GM21390 (cell line): ENCODE measurements around the gene ACTL6A.
"Not testable (repeated sequence)": the region's sequence is repeated elsewhere in the genome, so short reads cannot be mapped to it uniquely, and the experiment has no call there.

Source experiments
- ATAC-seq: cut with Tn5 transposase; IDR thresholded peaks from one replicate; pipeline ENCODE4 v1.9.1; 2021; ENCODE audit not compliant: unreplicated experiment

ACTL6A gene

DNA sequence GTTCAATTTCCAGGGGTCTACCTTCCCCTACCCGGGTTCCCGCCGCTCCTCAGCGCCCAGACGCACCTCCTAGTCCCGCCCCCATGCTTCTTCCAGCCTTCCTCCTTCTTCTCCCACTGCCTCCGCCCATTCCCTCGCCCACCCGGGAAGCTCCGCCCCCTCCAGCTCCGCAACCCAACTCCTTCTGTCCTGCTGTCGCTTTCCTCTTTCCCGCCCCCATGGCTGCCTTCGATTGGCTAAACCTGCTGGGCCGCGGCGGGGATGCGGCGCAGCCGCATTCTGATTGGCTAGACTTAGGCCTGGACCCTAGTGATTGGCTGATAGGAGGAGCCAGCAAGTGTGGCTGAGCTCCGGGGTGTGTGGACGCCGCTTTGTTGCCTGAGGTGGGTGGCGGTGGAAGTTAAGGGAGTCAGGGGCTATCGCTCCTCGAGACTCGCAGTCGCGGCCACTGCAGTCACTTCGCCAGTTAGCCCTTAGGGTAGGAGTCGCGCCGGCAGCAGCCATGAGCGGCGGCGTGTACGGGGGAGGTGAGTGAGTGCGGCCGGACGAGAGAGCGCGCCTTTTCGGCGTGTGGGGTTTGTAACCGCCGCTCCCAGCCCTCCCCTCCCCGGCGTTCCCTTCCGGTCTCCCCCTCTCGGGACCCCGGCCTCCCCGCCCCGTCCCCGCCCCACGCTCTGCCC is at the start of gene ACTL6A:
Gene ACTL6A (plus strand): TSS at position 336 of the 680 bp plus-strand sequence. CDS start 167 bp downstream, at position 503.
- ATAC-seq: peak; percentile 96

DNA sequence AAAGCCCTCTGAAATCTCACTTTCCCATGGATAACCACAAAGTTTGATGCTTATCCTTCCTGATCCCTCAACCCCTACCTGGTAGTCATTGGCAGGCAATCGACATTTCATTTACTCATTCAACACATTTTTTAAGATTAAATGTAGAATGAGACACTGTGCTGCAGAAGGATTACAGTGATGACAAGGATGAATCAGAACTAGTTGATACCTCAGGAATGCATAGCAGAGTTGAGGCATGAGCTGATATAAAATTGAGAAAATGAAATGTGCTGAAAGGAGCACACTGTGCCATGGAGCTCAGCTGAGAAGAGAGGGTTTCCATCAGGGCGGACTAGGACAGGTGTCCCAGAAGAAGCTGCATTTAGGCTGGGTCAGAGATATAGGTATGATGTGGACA is 48.9 kb upstream of the ACTL6A start:
- no peak for ATAC-seq

GRCh38 chr3:179516461-179517251 is 46.1 kb upstream of the ACTL6A start:
- ATAC-seq: not testable (repeated sequence)

- no peak for ATAC-seq
Observed at GRCh38 chr3:179526482-179526881, 36.2 kb upstream of the ACTL6A start.

GRCh38 chr3:179526989-179527391 is 35.7 kb upstream of the ACTL6A start:
- no peak for ATAC-seq

GRCh38 chr3:179528772-179529171 is 34.0 kb upstream of the ACTL6A start:
- no peak for ATAC-seq

DNA sequence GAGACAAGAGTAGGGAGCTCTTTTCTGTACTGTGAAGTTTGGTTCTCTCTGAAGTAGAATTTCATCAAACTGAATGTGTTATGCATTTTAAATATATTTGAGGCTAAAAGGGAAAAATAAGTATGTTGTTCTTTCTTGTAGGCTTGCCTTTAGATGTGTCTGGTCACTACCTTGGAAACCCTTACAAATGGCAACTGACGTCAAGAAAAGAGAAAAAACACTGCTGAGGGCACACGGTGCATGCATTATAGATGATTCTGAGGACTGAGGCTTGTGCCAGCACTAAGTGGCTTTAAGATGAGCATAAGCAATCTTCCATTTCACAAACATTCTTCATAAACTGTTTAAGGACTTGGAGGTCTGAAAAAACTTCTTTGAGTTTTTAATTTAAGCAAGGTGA is 31.1 kb upstream of the ACTL6A start:
- no peak for ATAC-seq

GRCh38 chr3:179533274-179533673 is 29.5 kb upstream of the ACTL6A start:
- no peak for ATAC-seq

DNA sequence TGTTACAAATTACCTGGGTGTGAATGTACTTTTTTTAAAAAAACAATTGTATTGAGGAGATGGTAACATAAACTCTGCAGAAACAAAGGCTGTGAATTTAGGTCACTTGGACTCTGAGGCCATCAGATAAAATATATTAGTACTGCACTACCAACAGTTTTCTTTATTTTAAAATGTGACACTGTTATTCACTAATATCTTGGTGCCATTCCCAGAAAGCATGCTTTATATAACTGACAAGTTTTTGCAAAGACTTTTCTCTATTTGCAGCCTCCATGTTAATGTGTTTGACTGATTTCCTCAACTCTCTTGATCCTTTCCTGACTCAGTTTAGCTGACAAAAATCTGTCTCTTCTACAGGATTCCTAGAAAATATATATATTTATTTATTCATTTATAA is 26.5 kb upstream of the ACTL6A start:
- ATAC-seq: no peak

- no peak for ATAC-seq
Observed at GRCh38 chr3:179541094-179541493, 21.6 kb upstream of the ACTL6A start.

- ATAC-seq: no peak
Observed at GRCh38 chr3:179541596-179541995, 21.1 kb upstream of the ACTL6A start.

GRCh38 chr3:179542375-179542774 is 20.4 kb upstream of the ACTL6A start:
- ATAC-seq: no peak

DNA sequence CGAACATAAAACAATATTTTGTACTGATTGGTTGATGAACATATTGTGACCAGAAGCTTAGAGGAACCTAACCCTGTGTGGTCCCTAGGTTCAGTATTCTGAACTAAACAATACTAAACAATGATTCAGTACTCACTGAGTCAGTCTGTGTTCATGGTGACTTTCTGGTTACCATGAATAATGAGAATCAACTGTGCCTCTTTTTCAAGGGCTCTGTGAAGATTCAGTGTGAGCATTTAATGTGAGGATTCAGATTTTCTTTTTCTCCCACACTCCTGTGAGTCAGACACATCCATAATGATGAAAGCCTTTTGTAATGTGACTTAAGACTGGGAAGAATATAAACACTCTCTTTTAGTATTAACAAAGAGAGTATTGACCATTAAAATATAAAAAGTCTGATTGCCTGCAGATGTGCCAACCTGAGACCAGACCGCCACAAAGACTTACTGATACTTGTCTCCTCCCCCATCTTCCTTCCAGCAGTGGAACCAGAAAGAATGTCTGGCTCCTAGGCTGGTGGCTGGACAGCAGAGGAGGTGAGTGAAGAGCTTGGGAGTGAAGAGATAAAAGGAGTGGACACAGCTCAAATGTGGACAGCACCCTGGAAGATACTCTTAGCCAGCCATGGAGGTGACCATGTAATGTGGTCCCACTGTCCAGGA is 17.6 kb upstream of the ACTL6A start:
- no peak for ATAC-seq

DNA sequence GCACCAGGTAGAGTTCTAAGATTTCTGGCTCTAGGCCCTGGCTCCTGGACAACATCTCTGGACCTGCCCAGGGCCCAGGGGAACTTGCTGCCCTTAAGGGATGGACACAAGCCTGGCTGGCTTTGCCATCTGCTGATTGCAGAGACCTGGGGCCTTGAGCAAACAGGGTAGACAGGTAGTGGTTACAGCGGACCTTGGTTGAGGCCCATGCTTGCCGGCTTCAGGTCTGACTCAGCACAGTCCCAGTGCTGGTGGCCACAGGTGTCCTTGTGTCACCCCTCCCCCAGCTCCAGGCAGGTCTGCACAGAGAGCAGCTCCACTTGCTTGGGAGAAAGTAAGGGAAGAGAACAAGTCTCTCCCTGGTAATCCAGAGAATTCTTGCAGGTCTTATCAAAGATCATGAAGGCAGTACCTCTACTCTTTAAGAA is 15.9 kb upstream of the ACTL6A start:
- no peak for ATAC-seq

GRCh38 chr3:179551349-179552105 is 11.2 kb upstream of the ACTL6A start:
- ATAC-seq: no peak

DNA sequence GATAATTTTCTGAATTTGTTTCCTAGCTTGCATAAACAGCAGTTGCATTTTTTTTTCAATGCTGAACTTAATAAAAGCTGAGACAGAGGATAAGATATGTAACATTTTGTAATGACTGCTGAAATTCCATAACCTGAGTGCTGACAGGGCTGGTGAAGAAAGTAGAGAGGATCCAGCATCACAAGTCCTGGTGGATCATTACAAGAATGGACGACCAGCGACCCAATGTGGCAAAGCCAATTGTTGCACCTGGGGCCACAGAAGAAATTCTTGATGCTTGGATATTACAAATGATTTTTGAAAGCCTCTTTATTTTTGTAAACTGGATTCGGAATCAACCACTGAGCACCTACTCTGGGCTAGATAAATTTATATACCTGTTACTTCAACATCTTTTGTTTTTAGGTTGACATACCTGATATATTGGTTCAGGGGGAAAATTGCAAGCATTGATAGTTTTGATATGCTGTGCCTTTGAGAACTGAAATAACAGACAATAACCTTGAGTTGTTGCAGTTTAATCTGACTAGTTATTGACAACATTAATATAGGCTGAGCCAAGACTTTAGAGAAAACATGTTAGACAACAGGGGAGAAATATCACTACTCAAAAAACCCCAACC is 3.9 kb upstream of the ACTL6A start:
- ATAC-seq: no peak

GRCh38 chr3:179560791-179561190 is 1.9 kb upstream of the ACTL6A start:
- no peak for ATAC-seq

DNA sequence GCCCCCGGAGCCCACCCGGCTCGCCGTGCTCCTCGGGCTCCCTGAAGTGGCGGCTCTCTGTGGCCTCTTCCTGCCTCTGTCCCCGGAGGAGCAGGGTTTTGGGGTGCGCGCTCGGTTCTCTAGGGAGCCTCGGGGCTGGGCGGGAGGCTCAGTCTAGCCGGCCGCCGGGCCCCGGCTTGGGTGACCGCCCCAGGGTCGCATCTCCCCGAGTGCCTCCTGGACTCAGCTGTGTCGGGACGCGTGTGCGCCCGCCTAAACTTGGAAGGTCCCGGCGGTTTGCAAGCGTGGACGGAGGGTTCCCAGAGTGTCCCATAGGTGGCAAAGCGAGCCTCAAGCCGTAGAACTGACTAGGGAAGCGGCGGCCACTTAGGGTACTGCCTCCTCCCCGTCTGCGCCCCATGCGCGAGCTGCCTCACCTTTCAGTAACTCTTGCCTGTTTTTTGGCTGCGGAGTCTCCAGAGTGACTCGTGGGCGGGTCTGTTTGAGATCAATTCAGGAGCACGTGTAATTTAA is 601 bp downstream of the ACTL6A start:
- peak; percentile 40 for ATAC-seq

GRCh38 chr3:179565496-179565895 is 2.8 kb downstream of the ACTL6A start:
- ATAC-seq: no peak

DNA sequence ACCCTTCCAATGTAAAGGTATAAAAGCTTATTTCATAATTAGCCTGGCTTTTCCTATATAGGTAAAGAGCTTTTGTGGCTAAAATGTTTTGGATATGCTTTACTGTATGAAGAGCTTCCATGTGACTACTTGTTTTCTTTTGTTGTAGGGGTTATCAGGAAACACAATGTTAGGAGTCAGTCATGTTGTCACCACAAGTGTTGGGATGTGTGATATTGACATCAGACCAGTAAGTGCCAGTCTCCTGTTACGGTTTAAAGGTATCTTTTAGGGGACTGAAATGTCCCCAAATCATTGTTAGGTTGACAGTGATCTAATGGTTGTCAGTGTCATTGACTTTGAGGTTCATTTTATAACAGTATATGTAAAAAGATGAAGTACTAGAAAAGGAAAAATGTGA is 18.3 kb downstream of the ACTL6A start:
- no peak for ATAC-seq
